Neuronal stem cell (in vitro differentiated cells): ENCODE measurements around the gene TMEM165.
"Not testable (repeated sequence)": the region's sequence is repeated elsewhere in the genome, so short reads cannot be mapped to it uniquely, and the experiment has no call there.

Experiments used
- DNase-seq: peaks from one replicate; pipeline ENCODE4 v3.0.0-alpha.2; 2013; ENCODE audit warnings: low spot score
- H2AFZ ChIP-seq: one replicate; pipeline ENCODE4 v1.6.1; 2013; ENCODE audit warnings: mild to moderate bottlenecking, low read length, inconsistent platforms
- H2AK5ac ChIP-seq: 2 replicates; pipeline ENCODE4 v1.6.1; 2013; ENCODE audit warnings: low read depth, mild to moderate bottlenecking, inconsistent platforms, low read length, moderate library complexity, mixed read lengths
- H2BK120ac ChIP-seq: 2 replicates; pipeline ENCODE4 v1.6.1; 2013; ENCODE audit warnings: low read depth, mild to moderate bottlenecking, inconsistent platforms, low read length, moderate library complexity, mixed read lengths
- H2BK12ac ChIP-seq: one replicate; pipeline ENCODE4 v1.6.1; 2013; ENCODE audit warnings: low read length, inconsistent platforms
- H2BK15ac ChIP-seq: 2 replicates; pipeline ENCODE4 v1.6.1; 2013; ENCODE audit warnings: mild to moderate bottlenecking, low read length, inconsistent platforms, mixed read lengths
- H2BK5ac ChIP-seq: one replicate; pipeline ENCODE4 v1.6.1; 2013; ENCODE audit warnings: inconsistent platforms, mild to moderate bottlenecking, low read length, moderate library complexity
- H3K14ac ChIP-seq: one replicate; pipeline ENCODE4 v1.6.1; 2013; ENCODE audit warnings: low read length, inconsistent platforms
- H3K18ac ChIP-seq: 2 replicates; pipeline ENCODE4 v1.6.1; 2013; ENCODE audit warnings: low read length, inconsistent platforms
- H3K23ac ChIP-seq: 2 replicates; pipeline ENCODE4 v1.6.1; 2013; ENCODE audit warnings: low read depth, mild to moderate bottlenecking, mixed read lengths, low read length, inconsistent platforms; ENCODE audit not compliant: poor library complexity
- H3K27ac ChIP-seq: replicated peaks from 3 replicates; pipeline ENCODE4 v1.5.1; 2013; ENCODE audit warnings: low read length, inconsistent platforms
- H3K27me3 ChIP-seq, 3 experiments: 2 replicates each; pipeline ENCODE4 v1.6.1; 2013; ENCODE audit warnings: low read length in 3 of 3, mild to moderate bottlenecking in 2 of 3, inconsistent platforms in 1 of 3, low read depth in 1 of 3, mixed read lengths in 1 of 3, moderate library complexity in 1 of 3; ENCODE audit not compliant: control insufficient read depth in 3 of 3, insufficient read depth in 3 of 3
- H3K36me3 ChIP-seq, 2 donors: replicated peaks in 1 of 2; 2 replicates each; pipeline ENCODE4 v1.6.1; 2013; ENCODE audit warnings: low read length in 2 of 2; ENCODE audit not compliant: control insufficient read depth in 2 of 2, insufficient read depth in 2 of 2
- H3K4ac ChIP-seq: 2 replicates; pipeline ENCODE4 v1.6.1; 2013; ENCODE audit warnings: inconsistent platforms, mild to moderate bottlenecking, low read length, moderate library complexity
- H3K4me1 ChIP-seq, 2 donors: 1 replicate in 1 of 2; 2 replicates in 1 of 2; pipeline ENCODE4 v1.6.1; 2013; ENCODE audit warnings: low read length in 2 of 2, low read depth in 1 of 2; ENCODE audit not compliant: control insufficient read depth in 2 of 2, insufficient read depth in 1 of 2
- H3K4me2 ChIP-seq: one replicate; pipeline ENCODE4 v1.6.1; 2013; ENCODE audit warnings: mild to moderate bottlenecking, low read length, inconsistent platforms; ENCODE audit not compliant: insufficient read depth, poor library complexity, severe bottlenecking
- H3K4me3 ChIP-seq, 2 donors: 2 replicates each; pipeline ENCODE4 v1.5.1; 2013; ENCODE audit warnings: low read length in 2 of 2, mild to moderate bottlenecking in 2 of 2, inconsistent platforms in 1 of 2, moderate library complexity in 1 of 2
- H3K79me1 ChIP-seq: one replicate; pipeline ENCODE4 v1.6.1; 2013; ENCODE audit warnings: low read depth, mild to moderate bottlenecking, inconsistent platforms, low read length, moderate library complexity
- H3K9ac ChIP-seq: one replicate; pipeline ENCODE4 v1.6.1; 2013; ENCODE audit warnings: mild to moderate bottlenecking, low read depth, low read length, inconsistent platforms; ENCODE audit not compliant: poor library complexity
- H3K9me3 ChIP-seq, 2 donors: replicated peaks in 1 of 2; 2 replicates each; pipeline versions ENCODE3 to v1.6.1; 2013; ENCODE audit warnings: low read length in 2 of 2, mild to moderate bottlenecking in 2 of 2, inconsistent platforms in 1 of 2, low read depth in 1 of 2, mixed read lengths in 1 of 2, moderate library complexity in 1 of 2; ENCODE audit not compliant: control insufficient read depth in 2 of 2, insufficient read depth in 1 of 2
- H4K8ac ChIP-seq: one replicate; pipeline ENCODE4 v1.6.1; 2013; ENCODE audit warnings: low read depth, mild to moderate bottlenecking, inconsistent platforms, low read length, moderate library complexity
- H4K91ac ChIP-seq: one replicate; pipeline ENCODE4 v1.6.1; 2013; ENCODE audit warnings: low read length, low read depth, mild to moderate bottlenecking, inconsistent platforms; ENCODE audit not compliant: poor library complexity
- WGBS, 2 donors: extraction: QIAGEN DNeasy Blood & Tissue Kit; methylation state at CpG; one replicate each; pipeline ENCODE4 v1.1.7; 2013; ENCODE audit warnings: missing lambda C conversion rate in 2 of 2, mixed read lengths in 1 of 2; ENCODE audit not compliant: insufficient read length in 2 of 2, insufficient replicate concordance in 1 of 2; ENCODE audit errors: extremely low coverage in 2 of 2; 5-methylcytosine and 5-hydroxymethylcytosine counted together

The TMEM165 gene

DNA sequence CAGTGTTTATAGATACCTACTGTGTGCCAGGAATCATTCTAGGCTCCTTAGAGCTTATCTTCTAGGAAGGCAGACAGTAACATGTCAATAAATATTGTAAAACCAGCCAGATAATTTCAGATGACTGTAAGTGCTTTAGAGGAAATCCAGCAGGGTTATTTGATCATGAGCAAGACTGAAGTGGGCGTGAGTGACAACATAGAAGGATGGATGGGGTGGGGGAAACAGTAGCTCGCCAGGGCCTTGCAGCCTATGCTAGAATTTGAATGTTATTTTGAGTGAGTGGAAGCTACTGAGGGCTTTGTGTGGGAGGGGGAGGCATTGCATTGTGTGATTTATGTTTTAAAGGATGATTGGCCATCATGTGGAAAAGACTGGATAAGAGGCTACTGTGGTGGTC is 43.0 kb upstream of the TMEM165 start:
- WGBS, 2 donors, result no CpG with 5 or more reads among the region's 2 CpGs
- Histone ChIP-seq H3K4me3 (no peak overlapping the region), H3K4ac (no peak overlapping the region)

DNA sequence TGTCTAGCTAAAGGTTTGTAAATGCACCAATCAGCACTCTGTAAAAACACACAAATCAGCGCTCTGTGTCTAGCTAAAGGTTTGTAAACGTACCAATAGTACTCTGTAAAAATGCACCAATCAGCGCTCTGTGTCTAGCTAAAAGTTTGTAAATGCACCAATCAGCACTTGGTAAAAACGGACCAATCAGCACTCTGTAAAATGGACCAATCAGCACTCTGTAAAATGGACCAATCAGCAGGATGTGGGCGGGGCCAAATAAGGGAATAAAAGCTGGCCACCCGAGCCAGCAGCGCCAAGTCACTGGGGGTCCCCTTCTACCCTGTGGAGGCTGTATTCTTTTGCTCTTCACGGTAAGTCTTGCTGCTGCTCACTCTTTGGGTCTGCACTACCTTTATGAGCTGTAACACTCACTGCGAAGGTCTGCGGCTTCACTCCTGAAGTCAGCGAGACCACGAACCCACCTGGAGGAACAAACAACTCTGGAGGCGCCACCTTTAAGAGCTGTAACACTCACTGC is 42.5 kb upstream of the TMEM165 start:
- Histone ChIP-seq H3K36me3 (peaks cover 0 to 35% of the 10 kb centered on the region in 2 donors), H3K9me3 (peaks cover 0 to 11% of the 10 kb centered on the region in 2 donors)
- H3K4ac ChIP-seq, H3K23ac ChIP-seq, DNase-seq, H2AFZ ChIP-seq, H2AK5ac ChIP-seq, H3K4me2 ChIP-seq, H3K27me3 ChIP-seq, H3K4me1 ChIP-seq, H3K14ac ChIP-seq, H2BK15ac ChIP-seq, H3K27ac ChIP-seq, H2BK12ac ChIP-seq, H2BK120ac ChIP-seq, H4K8ac ChIP-seq, H3K9ac ChIP-seq, H3K18ac ChIP-seq, H2BK5ac ChIP-seq, H3K4me3 ChIP-seq, H3K79me1 ChIP-seq, H4K91ac ChIP-seq: not testable (repeated sequence)
- no CpG with 5 or more reads among the region's 13 CpGs for WGBS, 2 donors

More for the DNA sequence above, 43.0 kb upstream of the TMEM165 start:
- no peaks in the 10 kb centered on the region for H3K4me1 ChIP-seq
- no peak overlapping the region for H3K4me2 ChIP-seq
- no peak overlapping the region for H3K9ac ChIP-seq
- H2BK12ac ChIP-seq, result no peak overlapping the region
- H4K91ac ChIP-seq, result no peak overlapping the region
- H2AK5ac ChIP-seq, result no peak overlapping the region
- no peak overlapping the region for H2AFZ ChIP-seq
- peaks cover 2% of the 10 kb centered on the region for H3K79me1 ChIP-seq
- H3K14ac ChIP-seq, result no peak overlapping the region
- H2BK15ac ChIP-seq, result no peak overlapping the region
- H2BK120ac ChIP-seq, result no peak overlapping the region
- H4K8ac ChIP-seq, result no peak overlapping the region
- peaks cover 0 to 35% of the 10 kb centered on the region in 2 donors for H3K36me3 ChIP-seq
- no peak overlapping the region for H3K27ac ChIP-seq
- H3K27me3 ChIP-seq, result no peaks in the 10 kb centered on the region
- peaks cover 0 to 11% of the 10 kb centered on the region in 2 donors for H3K9me3 ChIP-seq
- DNase-seq, result no peak
- H2BK5ac ChIP-seq, result no peak overlapping the region
- H3K18ac ChIP-seq, result no peak overlapping the region
- no peak overlapping the region for H3K23ac ChIP-seq

DNA sequence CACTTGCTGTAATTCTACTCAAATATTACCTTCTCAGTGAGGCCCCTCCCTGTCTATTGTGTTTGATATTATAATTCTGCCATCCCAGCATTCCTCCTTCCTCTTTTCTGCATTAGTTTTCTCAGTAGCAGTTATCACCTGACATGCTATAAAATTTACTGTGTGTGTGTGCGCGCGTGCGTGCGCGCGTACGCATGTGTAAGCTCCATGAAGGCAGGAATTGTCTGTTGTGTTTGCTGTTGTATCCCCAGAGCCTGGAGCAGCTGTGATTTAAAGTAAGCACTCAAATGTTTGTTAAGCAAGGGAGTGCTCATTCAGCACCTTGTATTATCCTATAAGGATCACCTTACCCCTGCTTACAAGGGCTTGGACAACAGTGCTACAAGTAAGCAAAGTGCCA is 41.1 kb upstream of the TMEM165 start:
- Histone ChIP-seq H3K14ac (no peak overlapping the region), H3K9ac (no peak overlapping the region), H3K18ac (no peak overlapping the region), H3K27me3 (no peaks in the 10 kb centered on the region), H3K27ac (no peak overlapping the region), H3K4me1 (no peaks in the 10 kb centered on the region), H3K79me1 (peaks cover 2% of the 10 kb centered on the region), H2AFZ (no peak overlapping the region), H3K23ac (no peak overlapping the region), H3K36me3 (peaks cover 0 to 40% of the 10 kb centered on the region in 2 donors), H4K91ac (no peak overlapping the region), H4K8ac (no peak overlapping the region), H2BK120ac (no peak overlapping the region), H2BK12ac (no peak overlapping the region), H3K9me3 (peaks cover 0 to 11% of the 10 kb centered on the region in 2 donors), H2BK5ac (no peak overlapping the region), H2AK5ac (no peak overlapping the region), H2BK15ac (no peak overlapping the region), H3K4me2 (no peak overlapping the region), H3K4me3 (no peak overlapping the region), H3K4ac (no peak overlapping the region)
- WGBS, 2 donors, result no CpG with 5 or more reads among the region's 8 CpGs
- DNase-seq, result no peak

DNA sequence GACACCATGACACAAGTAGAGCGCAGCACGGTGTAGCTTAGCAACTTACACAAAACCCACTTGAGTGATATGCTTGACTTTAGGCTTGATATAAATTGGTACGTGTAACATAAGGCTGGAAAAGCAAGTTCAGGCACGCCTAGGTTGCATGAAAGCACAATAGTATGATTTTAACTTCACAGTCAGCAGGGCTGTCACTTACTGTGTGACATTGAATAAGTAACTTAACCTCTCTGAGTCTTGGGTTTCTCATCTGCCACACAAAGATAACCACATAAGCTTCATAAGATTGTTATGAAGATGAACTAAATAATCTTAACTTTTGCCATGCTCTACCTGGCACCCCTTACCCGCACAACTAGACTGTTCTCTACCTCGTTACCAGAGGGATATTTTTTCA is 40.2 kb upstream of the TMEM165 start:
- Histone ChIP-seq H3K27ac (no peak overlapping the region), H3K36me3 (peaks cover 0 to 41% of the 10 kb centered on the region in 2 donors), H2AK5ac (no peak overlapping the region), H3K27me3 (no peaks in the 10 kb centered on the region), H2BK120ac (no peak overlapping the region), H3K79me1 (peaks cover 2% of the 10 kb centered on the region), H2BK5ac (no peak overlapping the region), H3K14ac (no peak overlapping the region), H4K91ac (no peak overlapping the region), H3K9me3 (peaks cover 0 to 11% of the 10 kb centered on the region in 2 donors), H3K4me1 (no peaks in the 10 kb centered on the region), H3K4me2 (no peak overlapping the region), H2AFZ (no peak overlapping the region), H3K18ac (no peak overlapping the region), H3K4me3 (no peak overlapping the region), H4K8ac (no peak overlapping the region), H2BK12ac (no peak overlapping the region), H2BK15ac (no peak overlapping the region), H3K23ac (no peak overlapping the region), H3K9ac (no peak overlapping the region), H3K4ac (no peak overlapping the region)
- WGBS, 2 donors, result no CpG with 5 or more reads among the region's 6 CpGs
- no peak for DNase-seq
